Panc1 (cell line): ENCODE data around the gene SEL1L2. TPM values are rescaled to one million over a fixed set of nuclear protein-coding genes. Genes with fewer than 3 reads are reported as not detected.
A peak's percentile ranks its signal among the peaks of the same experiment; 100 is the strongest.

Experiments
- ATAC-seq: fragments of 200-7000 bp; cut with Tn5 transposase; 2 replicates; pipeline ENCODE4 v1.9.1; 2020; ENCODE audit warnings: mild to moderate bottlenecking, moderate library complexity
- BruUV-seq: library from RNA; stranded (reverse); fragments of 400-500 nt; replicated peaks from 2 replicates; lab custom pipeline; 2021; lab: Mats Ljungman, UMichigan
- CTCF ChIA-PET: fragments of 300-600 bp; sonication (Branson Sonifier 250); formaldehyde crosslinking; loops from one replicate; lab custom pipeline; 2022; ENCODE audit warnings: antibody characterized with exemption; lab: Charles Lee
- POLR2A ChIA-PET: fragments of 300-600 bp; sonication (Branson Sonifier 250); formaldehyde crosslinking; loops from one replicate; lab custom pipeline; 2022; ENCODE audit warnings: antibody characterized with exemption; lab: Charles Lee
- DNase-seq: peaks from one replicate; pipeline ENCODE4 v3.0.0-alpha.2; 2010; ENCODE audit warnings: low read depth, low spot score
- H3K27ac ChIP-seq: 2 replicates; pipeline ENCODE4 v1.5.1; 2011; ENCODE audit warnings: mild to moderate bottlenecking, low read length, inconsistent platforms
- H3K27me3 ChIP-seq: fragments of 200-500 bp; sonication (Bioruptor generic); 2 replicates; pipeline ENCODE4 v1.6.0; 2014; ENCODE audit warnings: low read length, inconsistent platforms; ENCODE audit not compliant: control insufficient read depth, insufficient read depth
- H3K36me3 ChIP-seq: fragments of 200-500 bp; sonication (Bioruptor generic); 2 replicates; pipeline ENCODE4 v1.5.1; 2014; ENCODE audit warnings: inconsistent platforms, mild to moderate bottlenecking, low read length, moderate library complexity; ENCODE audit not compliant: control insufficient read depth, insufficient read depth
- H3K4me1 ChIP-seq: 2 replicates; pipeline ENCODE4 v1.5.1; 2011; ENCODE audit warnings: inconsistent platforms, mild to moderate bottlenecking, low read length, moderate library complexity; ENCODE audit not compliant: control insufficient read depth, insufficient read depth
- H3K4me3 ChIP-seq, 2 experiments: 2 replicates each; pipeline ENCODE4 v1.5.1; 2011 to 2012; ENCODE audit warnings: low read depth in 2 of 2, low read length in 2 of 2, mild to moderate bottlenecking in 2 of 2, inconsistent platforms in 1 of 2, moderate library complexity in 1 of 2
- H3K9me3 ChIP-seq: fragments of 200-500 bp; sonication (Bioruptor generic); 2 replicates; pipeline ENCODE4 v1.5.1; 2014; ENCODE audit warnings: low read depth, mild to moderate bottlenecking, inconsistent platforms, low read length, moderate library complexity; ENCODE audit not compliant: control insufficient read depth, insufficient read depth
- CTCF ChIP-seq: fragments of 450-650 bp; IDR thresholded peaks from 2 replicates; pipeline ENCODE4 v1.5.1; 2017; ENCODE audit warnings: mild to moderate bottlenecking
- POLR2AphosphoS5 ChIP-seq: IDR thresholded peaks from 2 replicates; pipeline ENCODE4 v1.6.1; 2012; ENCODE audit warnings: mild to moderate bottlenecking, low read depth, low read length, moderate library complexity
- SIN3A ChIP-seq: IDR thresholded peaks from 2 replicates; pipeline ENCODE4 v1.6.1; 2012; ENCODE audit warnings: low read depth, mild to moderate bottlenecking, low read length, moderate library complexity, borderline replicate concordance; ENCODE audit not compliant: insufficient read depth
- TCF7L2 ChIP-seq: IDR thresholded peaks from 2 replicates; pipeline ENCODE4 v1.6.1; 2011; ENCODE audit warnings: mild to moderate bottlenecking, low read depth, low read length, inconsistent platforms
- in situ Hi-C: cut with HindIII; loops from 2 replicates; pipeline ENCODE4 v1.10.0; 2016; ENCODE audit warnings: low sequenced_read_pairs, low pct_unique_long_range_greater_than_20kb
- intact Hi-C: fragments of 100-400 bp; cut with micrococcal nuclease; formaldehyde crosslinking; loops from one replicate; pipeline ENCODE4 v1.10.0; 2022; ENCODE audit not compliant: unreplicated experiment
- total RNA-seq: library from RNA; stranded (reverse); gene quantifications from one replicate; pipeline ENCODE4 v1.2.1, GENCODE V29; 2021; ENCODE audit not compliant: unreplicated experiment
- TF ChIP-seq, protein P1 (sequence below), 2 experiments: IDR thresholded peaks; 2 replicates each; pipeline ENCODE4 v1.6.1; 2011 to 2012; ENCODE audit warnings: low read depth in 2 of 2, control low read depth in 1 of 2, low read length in 1 of 2, mild to moderate bottlenecking in 1 of 2, moderate library complexity in 1 of 2; ENCODE audit not compliant: insufficient read depth in 1 of 2

Gene SEL1L2
- total RNA-seq, 1 experiment from 2014 or later = not detected

DNA sequence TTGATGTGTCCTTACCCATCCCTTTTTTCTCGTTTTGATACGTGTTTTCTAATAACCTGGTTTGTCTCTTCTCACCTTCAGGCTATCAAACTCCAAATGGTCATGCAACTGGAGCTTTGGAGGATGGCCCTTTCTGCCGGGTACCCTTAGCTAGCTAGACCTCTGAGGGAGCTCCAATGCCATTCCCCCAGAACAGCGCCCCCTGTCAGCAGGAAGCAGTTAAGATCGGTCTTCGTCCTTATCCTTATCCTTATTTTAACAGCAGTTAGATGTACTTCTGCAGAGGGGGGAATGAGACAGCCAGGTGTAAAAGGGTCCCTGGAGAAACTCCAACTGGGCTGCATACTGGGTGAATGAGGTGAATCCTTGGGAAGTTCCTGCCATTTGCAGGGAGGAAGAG, 37.2 kb downstream of the SEL1L2 start:
- BruUV-seq = no TSS peak
- in situ Hi-C loops (no loop called here), intact Hi-C loops (no loop called here)
- H3K4me1 ChIP-seq = no peaks in the 10 kb centered on the region
- ATAC-seq = no peak
- ChIA-PET POLR2A (no interaction called here), CTCF (no interaction called here)
- H3K36me3 ChIP-seq = no peaks in the 10 kb centered on the region
- H3K9me3 ChIP-seq = no peaks in the 10 kb centered on the region
- no peak for TF ChIP-seq TCF7L2
- peak; percentile 26 for TF ChIP-seq CTCF
- TF ChIP-seq, protein P1, sequence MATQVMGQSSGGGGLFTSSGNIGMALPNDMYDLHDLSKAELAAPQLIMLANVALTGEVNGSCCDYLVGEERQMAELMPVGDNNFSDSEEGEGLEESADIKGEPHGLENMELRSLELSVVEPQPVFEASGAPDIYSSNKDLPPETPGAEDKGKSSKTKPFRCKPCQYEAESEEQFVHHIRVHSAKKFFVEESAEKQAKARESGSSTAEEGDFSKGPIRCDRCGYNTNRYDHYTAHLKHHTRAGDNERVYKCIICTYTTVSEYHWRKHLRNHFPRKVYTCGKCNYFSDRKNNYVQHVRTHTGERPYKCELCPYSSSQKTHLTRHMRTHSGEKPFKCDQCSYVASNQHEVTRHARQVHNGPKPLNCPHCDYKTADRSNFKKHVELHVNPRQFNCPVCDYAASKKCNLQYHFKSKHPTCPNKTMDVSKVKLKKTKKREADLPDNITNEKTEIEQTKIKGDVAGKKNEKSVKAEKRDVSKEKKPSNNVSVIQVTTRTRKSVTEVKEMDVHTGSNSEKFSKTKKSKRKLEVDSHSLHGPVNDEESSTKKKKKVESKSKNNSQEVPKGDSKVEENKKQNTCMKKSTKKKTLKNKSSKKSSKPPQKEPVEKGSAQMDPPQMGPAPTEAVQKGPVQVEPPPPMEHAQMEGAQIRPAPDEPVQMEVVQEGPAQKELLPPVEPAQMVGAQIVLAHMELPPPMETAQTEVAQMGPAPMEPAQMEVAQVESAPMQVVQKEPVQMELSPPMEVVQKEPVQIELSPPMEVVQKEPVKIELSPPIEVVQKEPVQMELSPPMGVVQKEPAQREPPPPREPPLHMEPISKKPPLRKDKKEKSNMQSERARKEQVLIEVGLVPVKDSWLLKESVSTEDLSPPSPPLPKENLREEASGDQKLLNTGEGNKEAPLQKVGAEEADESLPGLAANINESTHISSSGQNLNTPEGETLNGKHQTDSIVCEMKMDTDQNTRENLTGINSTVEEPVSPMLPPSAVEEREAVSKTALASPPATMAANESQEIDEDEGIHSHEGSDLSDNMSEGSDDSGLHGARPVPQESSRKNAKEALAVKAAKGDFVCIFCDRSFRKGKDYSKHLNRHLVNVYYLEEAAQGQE (IDR thresholded peaks at IDR 0.05; ENCODE audit: insufficient read depth in 1 of 2, low read depth in 2 of 2, low read length in 1 of 2) = no peak
- TF ChIP-seq POLR2AphosphoS5 = no peak
- DNase-seq = no peak
- no peak overlapping the region for H3K4me3 ChIP-seq
- H3K27me3 ChIP-seq = no peaks in the 10 kb centered on the region
- H3K27ac ChIP-seq = no peak overlapping the region

- TF ChIP-seq, protein P1 (IDR thresholded peaks at IDR 0.05; ENCODE audit: insufficient read depth in 1 of 2, low read depth in 2 of 2, low read length in 1 of 2) = no peak
- TF ChIP-seq POLR2AphosphoS5 (no peak), SIN3A (no peak), TCF7L2 (no peak), CTCF (no peak)
- ATAC-seq = no peak
- intact Hi-C loops = no loop called here
- H3K4me1 ChIP-seq = no peaks in the 10 kb centered on the region
- no peak overlapping the region for H3K27ac ChIP-seq
- no peak overlapping the region for H3K4me3 ChIP-seq
- no TSS peak for BruUV-seq
- ChIA-PET POLR2A (no interaction called here), CTCF (no interaction called here)
- no peaks in the 10 kb centered on the region for H3K27me3 ChIP-seq
- H3K36me3 ChIP-seq = no peaks in the 10 kb centered on the region
- H3K9me3 ChIP-seq = no peaks in the 10 kb centered on the region
- DNase-seq = no peak
- in situ Hi-C loops = no loop called here
These were observed 42.7 kb downstream of the SEL1L2 start for GRCh38 chr20:13947719-13948118.
